Smooth muscle cell (in vitro differentiated cells): ENCODE data around the gene SMCO3. TPM values are rescaled to one million over a fixed set of nuclear protein-coding genes. Genes with fewer than 3 reads are reported as not detected.

Source experiments
- DNase-seq: peaks from one replicate; lab custom pipeline; 2025; ENCODE audit not compliant: unreplicated experiment; lab: John Stamatoyannopoulos, UW
- H2AFZ ChIP-seq: fragments of 200-600 bp; sonication (generic); 2 replicates; pipeline ENCODE4 v1.6.0; 2016; ENCODE audit warnings: antibody characterized with exemption, low read depth, mild to moderate bottlenecking
- H3F3A ChIP-seq: fragments of 200-600 bp; sonication (generic); 2 replicates; pipeline ENCODE4 v1.6.0; 2017; ENCODE audit warnings: antibody characterized with exemption, low read depth
- H3K27ac ChIP-seq: fragments of 200-600 bp; sonication (generic); 2 replicates; pipeline ENCODE4 v1.5.1; 2016; ENCODE audit warnings: low read depth, mild to moderate bottlenecking
- H3K27me3 ChIP-seq: fragments of 200-600 bp; sonication (generic); 2 replicates; pipeline ENCODE4 v1.6.1; 2016; ENCODE audit warnings: low read depth, mild to moderate bottlenecking
- H3K36me3 ChIP-seq: fragments of 200-600 bp; sonication (generic); 2 replicates; pipeline ENCODE4 v1.5.1; 2016; ENCODE audit warnings: low read depth
- H3K4me1 ChIP-seq: fragments of 200-600 bp; sonication (generic); 2 replicates; pipeline ENCODE4 v1.5.1; 2016; ENCODE audit warnings: low read depth
- H3K4me2 ChIP-seq: fragments of 200-600 bp; sonication (generic); 2 replicates; pipeline ENCODE4 v1.6.0; 2016; ENCODE audit warnings: mild to moderate bottlenecking
- H3K4me3 ChIP-seq: fragments of 200-600 bp; sonication (generic); 2 replicates; pipeline ENCODE4 v1.5.1; 2016; ENCODE audit warnings: mild to moderate bottlenecking
- H3K79me2 ChIP-seq: fragments of 200-600 bp; sonication (generic); 2 replicates; pipeline ENCODE4 v1.6.0; 2016; ENCODE audit warnings: low read depth, mild to moderate bottlenecking
- H3K9ac ChIP-seq: fragments of 200-600 bp; sonication (generic); 2 replicates; pipeline ENCODE4 v1.6.0; 2016; ENCODE audit warnings: low read depth
- H3K9me3 ChIP-seq: fragments of 200-600 bp; sonication (generic); replicated peaks from 2 replicates; pipeline ENCODE4 v1.5.1; 2016; ENCODE audit warnings: low read depth
- H4K20me1 ChIP-seq: fragments of 200-600 bp; sonication (generic); 2 replicates; pipeline ENCODE4 v1.6.0; 2016; ENCODE audit warnings: low read depth
- WGBS: methylation state at CpG from one replicate; pipeline ENCODE4 v1.1.7; 2016; ENCODE audit warnings: low lambda C conversion rate; 5-methylcytosine and 5-hydroxymethylcytosine counted together
- polyA plus RNA-seq: library from polyadenylated mRNA; unstranded; fragments of >200 nt; fragmentation: Nextera tagmentation; extraction: Ambion mirVana; gene quantifications from 2 replicates; pipeline ENCODE4 v1.2.1, GENCODE V29; 2016
- total RNA-seq: library from RNA; depleted of rRNA; stranded (reverse); fragments of >200 nt; gene quantifications from 2 replicates; pipeline ENCODE4 v1.2.3, GENCODE V29; 2014
- TF ChIP-seq, protein P1 (sequence below): fragments of 200-600 bp; sonication (generic); IDR thresholded peaks from 2 replicates; pipeline ENCODE4 v1.5.1; 2017; ENCODE audit warnings: borderline replicate concordance, mild to moderate bottlenecking, antibody characterized with exemption; ENCODE audit not compliant: insufficient read depth, poor library complexity, severe bottlenecking

SMCO3 gene
- total and polyA plus RNA-seq, 2 experiments from 2014 or later = 0.22 to 0.93 TPM

GRCh38 chr12:14774074-14774905 is 39.7 kb downstream of the SMCO3 start:
- WGBS = under 1% methylated on average over 67 of the region's 67 CpGs
- TF ChIP-seq, protein P1, sequence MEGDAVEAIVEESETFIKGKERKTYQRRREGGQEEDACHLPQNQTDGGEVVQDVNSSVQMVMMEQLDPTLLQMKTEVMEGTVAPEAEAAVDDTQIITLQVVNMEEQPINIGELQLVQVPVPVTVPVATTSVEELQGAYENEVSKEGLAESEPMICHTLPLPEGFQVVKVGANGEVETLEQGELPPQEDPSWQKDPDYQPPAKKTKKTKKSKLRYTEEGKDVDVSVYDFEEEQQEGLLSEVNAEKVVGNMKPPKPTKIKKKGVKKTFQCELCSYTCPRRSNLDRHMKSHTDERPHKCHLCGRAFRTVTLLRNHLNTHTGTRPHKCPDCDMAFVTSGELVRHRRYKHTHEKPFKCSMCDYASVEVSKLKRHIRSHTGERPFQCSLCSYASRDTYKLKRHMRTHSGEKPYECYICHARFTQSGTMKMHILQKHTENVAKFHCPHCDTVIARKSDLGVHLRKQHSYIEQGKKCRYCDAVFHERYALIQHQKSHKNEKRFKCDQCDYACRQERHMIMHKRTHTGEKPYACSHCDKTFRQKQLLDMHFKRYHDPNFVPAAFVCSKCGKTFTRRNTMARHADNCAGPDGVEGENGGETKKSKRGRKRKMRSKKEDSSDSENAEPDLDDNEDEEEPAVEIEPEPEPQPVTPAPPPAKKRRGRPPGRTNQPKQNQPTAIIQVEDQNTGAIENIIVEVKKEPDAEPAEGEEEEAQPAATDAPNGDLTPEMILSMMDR = no peak

GRCh38 chr12:14773685-14774073 is 40.3 kb downstream of the SMCO3 start:
- Histone ChIP-seq H3K36me3 (no peaks in the 10 kb centered on the region), H3K27ac (peak overlapping the region; percentile 93), H3K4me1 (peaks cover 26% of the 10 kb centered on the region), H3F3A (peaks cover 22% of the 10 kb centered on the region), H4K20me1 (peaks cover 6% of the 10 kb centered on the region), H3K27me3 (no peaks in the 10 kb centered on the region), H3K4me3 (peak overlapping the region; percentile 72), H2AFZ (peak overlapping the region; percentile 61), H3K79me2 (peaks cover 30% of the 10 kb centered on the region), H3K4me2 (peak overlapping the region; percentile 88), H3K9me3 (no peaks in the 10 kb centered on the region), H3K9ac (peak overlapping the region; percentile 76)
- TF ChIP-seq, protein P1 = no peak
- DNase-seq = no peak
- WGBS = under 1% methylated on average over 16 of the region's 16 CpGs

More at GRCh38 chr12:14774074-14774905, 39.7 kb downstream of the SMCO3 start:
- DNase-seq = peak; percentile 62
- peaks cover 22% of the 10 kb centered on the region for H3F3A ChIP-seq
- H3K27me3 ChIP-seq = no peaks in the 10 kb centered on the region
- H3K4me3 ChIP-seq = peak overlapping the region; percentile 72
- peaks cover 5% of the 10 kb centered on the region for H4K20me1 ChIP-seq
- H3K4me1 ChIP-seq = peaks cover 26% of the 10 kb centered on the region
- H3K9me3 ChIP-seq = no peaks in the 10 kb centered on the region
- H3K27ac ChIP-seq = peak overlapping the region; percentile 93
- H3K4me2 ChIP-seq = peak overlapping the region; percentile 88
- no peaks in the 10 kb centered on the region for H3K36me3 ChIP-seq
- peaks cover 30% of the 10 kb centered on the region for H3K79me2 ChIP-seq
- peak overlapping the region; percentile 89 for H3K9ac ChIP-seq
- peak overlapping the region; percentile 80 for H2AFZ ChIP-seq

GRCh38 chr12:14772946-14773345 is 41.0 kb downstream of the SMCO3 start:
- H3K4me1 ChIP-seq = peaks cover 28% of the 10 kb centered on the region
- peaks cover 22% of the 10 kb centered on the region for H3F3A ChIP-seq
- H3K9me3 ChIP-seq = no peaks in the 10 kb centered on the region
- peak overlapping the region; percentile 76 for H3K9ac ChIP-seq
- H3K79me2 ChIP-seq = peaks cover 30% of the 10 kb centered on the region
- peak overlapping the region; percentile 93 for H3K27ac ChIP-seq
- peak overlapping the region; percentile 72 for H3K4me3 ChIP-seq
- no peaks in the 10 kb centered on the region for H3K36me3 ChIP-seq
- H2AFZ ChIP-seq = peak overlapping the region; percentile 61
- DNase-seq = no peak
- TF ChIP-seq, protein P1 = no peak
- H3K27me3 ChIP-seq = no peaks in the 10 kb centered on the region
- whole genome bisulfite sequencing = 12% methylated on average over 5 of the region's 5 CpGs
- H3K4me2 ChIP-seq = peak overlapping the region; percentile 88
- peaks cover 10% of the 10 kb centered on the region for H4K20me1 ChIP-seq
